Ecto neural progenitor cell (in vitro differentiated cells): ENCODE data around the gene GCK.
"Not testable (repeated sequence)": the region's sequence is repeated elsewhere in the genome, so short reads cannot be mapped to it uniquely, and the experiment has no call there.

Experiments
- DNase-seq: peaks from one replicate; pipeline ENCODE4 v3.0.0-alpha.2; 2018; ENCODE audit warnings: low spot score

The GCK gene

DNA sequence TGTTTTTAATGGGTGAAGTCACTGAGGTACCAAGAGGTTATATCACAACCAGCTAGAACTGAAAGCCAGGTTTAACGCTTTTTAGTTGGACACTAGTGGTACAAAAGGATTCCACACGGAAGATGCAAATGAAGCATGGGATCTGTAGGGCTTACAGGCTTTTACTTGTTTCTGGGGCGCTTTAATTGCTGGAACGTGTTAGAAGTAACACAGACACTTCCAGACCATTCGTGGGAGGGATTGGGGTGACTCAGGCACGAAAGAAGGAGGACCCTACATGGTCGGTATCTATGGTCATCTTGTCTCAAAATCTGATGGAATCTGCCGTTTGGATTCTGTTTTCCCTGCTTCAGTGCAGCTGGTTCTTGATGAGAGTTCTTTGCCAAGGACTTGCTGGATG lies 12.6 kb upstream of the GCK start:
- no peak for DNase-seq

DNA sequence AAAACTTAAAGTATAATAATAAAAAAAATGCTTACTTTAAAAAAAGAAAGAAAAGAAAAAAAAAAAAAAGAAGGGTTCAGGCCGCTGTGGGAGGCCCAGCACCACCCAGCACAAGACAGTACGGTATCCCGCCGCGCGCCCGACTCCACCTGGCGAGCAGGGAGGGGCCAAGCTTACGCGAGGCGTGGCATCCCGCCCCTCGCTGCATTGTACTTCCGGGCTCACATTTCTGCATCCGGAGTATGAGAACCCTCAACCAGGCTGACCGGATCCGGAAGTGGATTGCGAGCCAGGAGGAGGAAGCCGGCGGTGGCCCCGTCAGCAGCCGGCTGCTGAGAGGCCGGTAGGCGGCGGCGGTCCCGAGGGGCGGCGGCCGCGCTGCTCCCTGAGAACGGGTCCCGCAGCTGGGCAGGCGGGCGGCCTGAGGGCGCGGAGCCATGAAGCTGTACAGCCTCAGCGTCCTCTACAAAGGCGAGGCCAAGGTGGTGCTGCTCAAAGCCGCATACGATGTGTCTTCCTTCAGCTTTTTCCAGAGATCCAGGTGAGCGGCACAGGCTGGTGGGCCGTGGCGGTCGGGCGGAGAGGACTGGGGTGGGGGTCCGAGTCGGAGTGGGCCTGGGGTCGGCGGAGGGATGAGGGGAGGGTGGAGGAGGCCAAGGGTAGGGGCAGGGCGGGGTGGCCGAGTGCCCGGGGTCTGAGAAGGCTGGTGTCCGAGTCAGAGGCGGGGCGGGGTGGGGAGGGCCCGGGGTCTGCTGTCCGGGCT lies 11.6 kb upstream of the GCK start, which contains the start of gene YKT6:
Gene YKT6 (plus strand): TSS at position 280 of the 763 bp plus-strand sequence. CDS start 158 bp downstream, at position 438.
- DNase-seq = peak; percentile 91

DNA sequence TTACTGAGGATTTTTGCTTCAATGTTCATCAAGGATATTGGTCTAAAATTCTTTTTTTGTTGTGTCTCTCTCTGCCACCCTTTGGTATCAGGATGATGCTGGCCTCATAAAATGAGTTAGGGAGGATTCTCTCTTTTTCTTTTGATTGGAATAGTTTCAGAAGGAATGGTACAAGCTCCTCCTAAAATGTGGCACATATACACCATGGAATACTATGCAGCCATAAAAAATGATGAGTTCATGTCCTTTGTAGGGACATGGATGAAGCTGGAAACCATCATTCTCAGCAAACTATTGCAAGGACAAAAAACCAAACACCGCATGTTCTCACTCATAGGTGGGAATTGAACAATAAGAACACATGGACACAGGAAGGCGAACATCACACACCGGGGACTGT lies 10.9 kb upstream of the GCK start:
- DNase-seq = not testable (repeated sequence)

DNA sequence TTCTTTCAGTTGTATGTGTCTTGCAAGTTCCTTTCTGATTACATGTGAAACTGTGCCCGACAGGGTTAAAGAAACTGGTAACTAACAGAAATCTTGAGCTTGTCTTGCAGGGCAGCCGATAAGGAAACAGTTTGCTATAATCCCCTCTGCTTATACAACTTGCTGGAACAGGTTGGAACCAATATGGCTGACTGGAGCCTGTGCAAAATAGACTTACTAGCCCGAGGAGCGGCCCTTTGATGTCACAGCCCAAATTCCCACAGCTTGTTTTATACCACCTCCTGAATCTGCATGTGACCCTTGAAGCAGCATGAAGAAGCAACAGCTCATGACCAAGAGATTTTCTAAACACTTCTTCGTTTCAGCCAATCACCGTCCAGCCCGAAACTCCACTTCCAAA lies 8.2 kb upstream of the GCK start:
- DNase-seq = no peak

DNA sequence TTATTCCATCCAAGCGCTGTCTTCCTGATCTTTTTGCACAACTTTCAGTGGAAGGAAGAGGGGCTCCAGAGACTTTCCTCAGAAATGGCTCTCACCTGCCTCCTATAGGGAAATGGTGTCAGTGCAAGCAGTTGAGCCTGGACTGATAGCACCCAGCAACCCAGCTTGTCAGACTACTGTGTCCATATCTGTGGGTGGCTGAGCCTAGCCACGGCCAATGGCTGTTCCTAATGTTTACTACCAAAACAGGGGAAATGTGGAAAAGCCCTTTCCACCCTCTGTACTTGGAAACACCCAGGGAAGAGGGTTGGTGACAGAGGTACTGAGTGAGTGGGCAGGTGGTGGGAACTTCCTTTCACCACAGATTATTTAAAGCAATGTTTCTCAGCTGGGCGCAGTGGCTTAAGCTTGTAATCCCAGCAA lies 7.2 kb upstream of the GCK start:
- no peak for DNase-seq

DNA sequence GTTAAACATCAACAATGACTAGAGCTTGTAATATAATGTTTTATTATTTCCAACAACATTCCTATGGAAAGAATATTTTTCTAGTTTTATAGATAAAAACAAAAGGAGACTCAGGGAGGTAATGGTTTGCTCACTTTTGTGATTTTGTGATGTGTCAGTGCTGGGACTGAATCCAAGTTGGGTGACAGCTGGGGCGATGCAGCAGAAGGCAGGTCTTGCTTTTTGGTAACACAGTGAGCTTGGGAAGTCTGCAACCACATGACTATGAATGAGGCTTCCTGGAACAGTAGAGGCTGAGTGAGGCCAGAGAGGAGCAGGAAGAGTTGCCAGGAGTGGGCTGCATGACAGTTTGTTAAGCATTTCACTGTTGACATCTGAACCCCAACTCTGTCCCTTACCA lies 6.7 kb upstream of the GCK start:
- no peak for DNase-seq

DNA sequence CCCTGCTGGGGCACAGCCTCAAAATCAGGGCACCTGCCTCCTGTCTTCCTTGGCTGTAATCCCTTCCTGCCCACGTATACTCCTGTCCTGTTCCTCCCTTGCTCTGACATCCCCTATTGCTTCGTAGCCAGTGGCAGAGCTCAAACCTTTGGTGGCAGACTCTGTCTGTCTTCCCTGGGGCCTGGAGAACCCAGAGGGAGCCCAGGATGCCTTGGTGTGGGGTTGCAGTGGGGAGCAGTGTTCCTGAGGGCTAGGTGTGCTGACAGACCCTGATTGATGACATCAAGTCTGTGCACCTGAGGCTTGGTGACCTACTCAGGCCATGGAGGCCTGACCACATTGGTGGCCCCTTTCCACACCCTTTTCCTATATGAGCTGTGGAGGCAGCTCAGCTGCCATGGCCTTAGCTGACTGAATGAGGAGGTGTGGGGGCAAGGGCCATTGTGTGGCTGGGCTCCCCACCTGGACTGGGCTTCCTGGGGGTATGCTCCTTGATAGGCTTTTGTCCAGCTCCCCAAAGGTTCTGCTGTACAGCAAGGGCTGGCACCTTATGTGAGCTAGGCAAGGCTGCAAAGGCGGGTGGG lies 5.4 kb upstream of the GCK start:
- no peak for DNase-seq

DNA sequence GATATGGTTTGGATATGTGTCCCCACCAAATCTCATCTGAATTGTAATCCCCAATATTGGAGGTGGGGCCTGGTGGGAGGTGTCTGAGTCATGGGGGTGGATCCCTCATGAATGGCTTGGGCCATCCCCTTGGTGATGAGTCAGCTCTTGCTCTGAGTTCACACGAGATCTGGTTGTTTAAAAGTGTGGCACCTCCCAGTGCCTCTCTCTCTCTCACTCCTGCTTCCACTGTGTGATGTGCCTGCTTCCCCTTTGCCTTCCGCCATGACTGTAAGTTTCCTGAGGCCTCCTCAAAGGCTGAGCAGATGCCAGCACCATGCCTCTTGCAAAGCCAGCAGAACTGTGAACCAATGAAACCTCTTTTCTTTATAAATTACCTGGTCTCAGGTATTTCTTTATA lies 4.8 kb upstream of the GCK start:
- no peak for DNase-seq

DNA sequence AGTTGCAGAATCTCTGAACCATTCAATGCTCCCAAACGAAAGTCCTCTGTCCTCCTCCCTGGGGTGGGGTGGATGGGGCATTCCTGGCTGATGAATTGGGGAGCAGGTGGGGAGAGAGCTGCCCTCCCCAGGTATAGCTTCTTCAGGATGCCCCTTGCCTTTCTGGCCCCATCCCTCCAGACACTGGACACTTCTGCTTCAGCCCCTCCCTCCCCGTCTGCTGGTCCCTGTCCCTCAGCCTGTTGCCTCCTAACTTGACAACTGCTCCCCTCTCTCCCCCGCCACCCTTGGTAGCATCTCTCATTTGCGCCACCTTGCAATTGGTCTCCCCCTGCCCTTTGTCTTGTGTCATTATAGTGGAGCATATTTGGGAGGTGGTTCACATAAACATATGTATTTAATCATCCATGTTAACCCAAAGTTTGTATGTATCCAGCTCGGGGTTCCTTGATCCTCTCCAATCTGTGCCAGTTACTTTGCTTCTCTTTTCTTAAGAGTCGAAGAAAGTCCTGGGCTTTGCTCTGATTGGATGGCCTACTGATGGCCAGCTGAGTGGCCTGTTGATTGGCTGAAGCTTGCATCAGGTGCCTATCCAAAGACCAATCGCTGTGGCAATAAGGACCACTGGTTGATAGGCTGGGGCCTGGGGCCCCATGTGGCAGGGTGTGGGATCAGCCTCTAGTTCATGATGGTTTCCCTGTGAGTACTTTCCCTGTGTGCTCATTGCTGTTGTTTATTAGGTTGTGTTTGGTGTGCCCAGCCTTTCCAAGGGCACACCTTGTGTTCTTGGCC lies 4.0 kb upstream of the GCK start:
- no peak for DNase-seq

DNA sequence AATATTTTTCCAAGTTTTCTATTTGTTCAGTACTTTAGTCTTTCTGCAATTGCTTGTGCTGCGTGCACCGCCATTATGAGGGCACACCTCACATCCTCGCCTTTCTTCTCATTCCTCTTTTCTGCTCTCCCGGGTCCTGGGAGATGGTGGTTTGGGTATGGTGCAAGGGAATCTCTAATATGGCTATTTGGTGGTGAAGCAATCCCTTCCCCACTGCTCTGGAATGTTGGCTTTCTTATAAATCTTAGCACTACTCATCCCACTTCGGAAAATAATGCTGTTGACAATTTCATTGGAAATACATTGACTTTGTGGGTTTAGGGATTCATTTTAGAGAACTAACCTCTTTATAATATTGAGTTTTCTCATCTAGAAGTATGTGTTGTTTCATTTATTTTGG lies 1.9 kb upstream of the GCK start:
- DNase-seq = no peak

DNA sequence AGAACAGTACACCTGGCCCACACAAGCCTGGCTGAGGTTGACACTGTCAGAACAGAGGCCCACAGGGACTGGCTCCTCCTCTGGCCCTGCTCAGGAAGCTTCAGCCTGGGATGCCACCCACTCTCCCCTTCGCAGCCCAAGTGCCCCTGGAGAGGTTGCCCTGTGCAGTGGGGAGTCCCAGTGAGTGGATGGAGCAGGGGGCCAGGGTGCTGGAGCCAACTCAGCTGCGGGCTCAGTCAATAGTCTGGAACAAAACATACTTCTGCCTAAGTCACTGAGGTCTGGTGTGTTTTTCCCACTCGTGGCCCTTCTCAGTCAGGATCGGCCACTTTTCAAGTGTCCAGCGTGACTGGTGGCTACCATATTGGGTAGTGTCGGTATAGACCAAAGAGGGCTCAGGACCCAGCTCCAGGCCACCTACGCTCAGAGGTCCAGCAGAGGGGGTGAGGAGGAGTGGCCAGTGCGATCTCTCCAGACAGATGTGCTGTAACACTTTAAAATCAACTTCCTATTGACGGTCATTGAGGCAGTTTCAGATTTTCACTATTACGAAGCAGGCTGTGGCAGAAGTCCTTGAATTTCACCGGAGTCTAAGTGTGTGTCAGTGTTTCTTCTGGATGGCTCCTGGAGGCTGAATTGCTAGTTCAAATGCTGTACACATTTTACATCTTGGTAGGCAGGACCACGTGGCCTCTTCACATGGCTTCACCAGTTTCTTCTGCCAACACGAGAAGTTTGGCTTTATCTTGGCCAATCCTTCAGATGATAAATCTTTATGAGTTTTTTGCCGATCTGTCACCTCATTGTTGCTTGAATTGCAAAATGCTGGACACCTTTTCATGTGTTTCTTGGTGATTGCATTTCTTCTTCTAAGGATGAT lies 994 bp upstream of the GCK start:
- no peak for DNase-seq

DNA sequence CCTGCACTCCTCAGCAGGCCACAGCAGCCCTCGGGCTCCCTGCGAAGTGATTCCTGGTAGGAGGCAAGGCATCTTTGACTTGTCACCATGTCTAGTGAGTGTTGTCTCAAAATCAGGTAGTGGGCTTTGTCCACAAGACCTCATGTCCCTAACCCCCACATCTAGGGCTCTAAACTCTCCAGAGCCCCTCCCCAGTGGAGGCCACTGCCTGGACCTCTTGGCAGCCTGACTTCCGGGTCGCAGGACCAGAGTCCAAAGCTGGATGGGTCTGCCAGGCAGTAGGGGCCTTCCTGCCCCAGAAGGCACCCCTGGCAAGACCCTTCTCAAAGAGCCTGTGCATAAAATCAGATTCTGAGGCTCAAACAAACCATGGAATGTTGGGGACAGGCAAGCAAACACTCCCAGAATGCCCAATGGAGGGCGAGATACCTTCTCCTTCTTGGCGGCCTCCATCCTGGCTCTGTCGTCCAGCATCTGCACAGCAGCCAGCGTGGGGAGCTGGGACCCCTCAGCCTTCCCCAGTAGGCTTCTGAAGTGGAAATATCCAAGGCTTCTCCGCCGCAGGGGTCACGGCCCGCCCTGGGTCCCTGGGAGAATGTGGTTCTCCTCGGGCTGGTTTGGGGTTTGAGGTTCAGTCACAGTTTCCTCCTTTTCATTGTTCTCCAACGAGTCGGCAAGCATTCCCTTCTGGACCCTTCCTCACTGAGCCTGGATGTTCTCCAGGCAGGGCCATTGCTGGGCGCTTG lies 586 bp downstream of the GCK start:
- no peak for DNase-seq

DNA sequence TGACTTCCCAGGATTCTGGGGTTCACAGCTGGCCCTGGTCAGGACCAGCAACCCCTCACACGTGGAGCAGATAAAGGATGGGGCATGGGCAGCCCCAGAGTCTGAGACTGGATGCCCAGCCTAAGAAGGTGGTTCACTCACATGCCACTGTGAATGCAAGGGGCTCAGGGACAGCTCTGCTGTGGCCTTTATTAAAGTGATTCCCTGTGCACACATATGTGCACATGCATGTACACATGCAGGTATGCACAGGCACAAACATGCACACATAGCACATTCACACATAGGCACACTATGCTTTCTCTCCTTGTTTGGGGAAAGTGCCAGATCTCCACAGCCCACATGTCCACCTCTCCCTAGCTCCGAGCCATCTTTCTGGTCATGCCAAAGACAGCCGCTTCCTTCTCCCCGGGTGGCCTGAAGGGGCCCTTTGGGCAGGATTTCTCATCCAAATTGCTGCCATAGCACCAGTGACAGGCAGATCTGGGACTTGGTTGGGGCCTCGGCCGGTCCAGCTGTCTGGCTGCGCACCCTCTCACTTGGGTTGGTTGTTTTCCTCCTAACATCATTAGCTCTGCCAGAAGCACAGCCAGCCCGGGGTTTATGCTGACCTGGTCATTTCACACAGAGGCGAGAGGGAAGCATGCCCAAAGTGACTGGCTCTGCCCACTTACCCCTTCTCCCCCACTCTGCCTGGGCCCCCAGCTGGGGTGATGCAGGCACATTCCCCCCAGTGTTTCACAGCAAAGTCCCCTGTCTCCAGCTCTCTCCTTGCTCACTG lies 1.4 kb downstream of the GCK start:
- DNase-seq = no peak

DNA sequence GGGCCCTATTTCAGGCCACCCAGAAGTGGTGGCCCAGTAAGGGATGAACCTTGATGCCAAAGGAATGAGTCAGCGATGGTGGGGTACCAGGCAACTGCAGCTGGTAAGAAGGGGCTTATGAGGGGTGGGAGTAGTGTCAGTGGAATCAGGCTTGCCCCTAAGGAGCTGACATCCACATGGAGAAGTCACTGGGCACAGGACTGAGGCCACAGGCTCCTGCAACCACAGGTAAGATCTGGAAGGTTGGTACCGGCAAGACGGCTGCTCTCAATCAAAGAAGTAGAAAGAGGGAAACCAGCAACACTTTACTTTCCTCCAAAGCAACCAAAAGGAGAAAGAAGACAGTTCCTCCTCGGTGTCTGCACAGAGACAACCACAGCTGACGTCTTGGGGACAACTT lies 2.5 kb downstream of the GCK start:
- no peak for DNase-seq

DNA sequence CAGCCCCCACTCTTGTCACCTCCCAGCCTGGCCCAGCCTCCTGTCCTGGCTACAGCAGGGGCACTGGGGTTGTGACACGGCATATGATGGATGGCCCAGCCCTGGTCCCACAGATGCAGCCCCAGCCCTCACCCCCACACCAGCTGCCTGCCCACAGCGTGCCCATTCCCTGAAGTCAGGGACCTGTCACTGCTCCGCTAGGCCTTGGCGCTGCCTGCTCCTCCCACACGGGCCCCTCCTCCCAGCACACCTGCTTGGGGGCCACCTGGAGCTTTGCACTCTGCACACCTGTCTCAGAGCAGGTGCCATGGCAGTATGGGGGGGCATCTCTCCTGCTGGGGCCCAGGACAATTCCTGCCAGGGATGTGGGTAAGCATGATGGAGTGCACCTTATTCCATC lies 3.5 kb downstream of the GCK start:
- DNase-seq = peak; percentile 31

DNA sequence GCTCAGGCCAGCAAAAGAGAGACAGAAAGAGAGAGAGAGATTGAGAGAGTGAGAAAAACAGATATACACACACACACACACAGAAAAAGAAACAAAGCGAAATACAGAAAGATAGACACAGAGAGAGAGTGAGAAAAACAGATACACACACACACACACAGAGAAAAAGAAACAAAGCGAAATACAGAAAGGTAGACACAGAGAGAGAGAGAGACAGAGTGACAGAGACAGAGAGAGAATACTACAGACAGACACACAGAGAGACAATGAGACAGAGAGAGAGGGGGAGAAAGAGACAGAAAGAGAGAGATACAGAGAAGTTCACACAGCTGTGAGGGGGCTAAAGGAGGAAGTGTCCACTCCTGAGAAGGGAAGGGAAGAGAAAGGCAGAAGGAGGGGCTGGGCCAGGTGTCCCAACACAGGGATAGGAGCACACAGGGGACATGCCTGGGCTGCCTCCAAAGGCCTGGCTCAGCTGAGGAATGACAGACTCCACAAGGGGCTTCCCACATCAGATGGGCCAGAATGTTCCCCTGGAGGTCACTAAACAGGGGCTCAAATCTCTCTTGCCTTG lies 4.3 kb downstream of the GCK start:
- DNase-seq = no peak

DNA sequence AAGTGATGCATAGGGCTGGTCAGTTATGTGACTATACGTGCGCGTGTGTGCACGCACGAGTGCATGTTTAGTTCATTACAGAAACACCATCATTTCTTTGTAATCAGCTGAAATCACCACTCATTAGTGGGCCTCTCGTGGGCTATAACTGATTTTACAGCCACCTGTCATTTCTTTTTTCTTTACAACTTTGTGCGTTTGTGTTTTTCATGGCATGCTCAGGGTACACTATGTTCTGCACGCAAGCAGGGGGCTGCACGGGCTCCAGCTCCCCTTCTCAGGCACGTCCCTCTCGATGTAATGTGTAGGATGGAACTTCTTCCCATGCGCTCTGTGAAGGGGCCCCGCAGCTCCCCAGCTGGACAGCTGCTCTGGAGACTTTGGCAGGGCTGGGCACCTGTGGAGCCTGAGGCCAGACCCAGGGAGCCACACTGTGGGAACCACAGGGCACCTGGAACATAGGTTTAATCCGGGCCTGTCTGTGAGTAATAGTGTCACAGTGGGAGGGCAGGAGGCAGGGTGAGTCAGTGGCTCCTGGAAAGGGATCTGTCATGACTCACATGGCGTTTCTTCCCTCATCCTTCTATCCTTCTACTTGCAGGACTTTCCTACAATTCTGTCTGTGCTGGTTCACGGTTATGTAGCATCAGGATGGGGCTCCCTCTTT lies 4.9 kb downstream of the GCK start:
- peak; percentile 45 for DNase-seq

DNA sequence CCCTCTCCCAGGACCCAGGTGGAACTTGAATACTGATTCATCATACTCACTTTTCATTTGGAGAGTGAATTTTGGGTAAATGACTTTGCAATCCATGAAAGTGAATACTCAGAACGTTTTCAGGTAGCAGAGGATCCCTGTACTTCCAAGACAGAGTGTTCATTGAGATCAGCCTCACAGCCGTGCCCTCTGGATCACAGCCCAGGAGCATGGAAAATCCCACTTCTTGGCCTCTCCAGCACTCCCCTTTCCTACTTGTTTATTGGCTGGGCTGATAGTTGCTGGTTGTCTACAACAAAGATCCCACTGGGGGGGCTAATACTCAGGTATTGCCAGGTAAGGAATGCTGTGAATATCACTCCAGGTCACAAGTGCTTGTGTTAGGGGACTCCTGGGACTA lies 5.9 kb downstream of the GCK start:
- peak; percentile 17 for DNase-seq

DNA sequence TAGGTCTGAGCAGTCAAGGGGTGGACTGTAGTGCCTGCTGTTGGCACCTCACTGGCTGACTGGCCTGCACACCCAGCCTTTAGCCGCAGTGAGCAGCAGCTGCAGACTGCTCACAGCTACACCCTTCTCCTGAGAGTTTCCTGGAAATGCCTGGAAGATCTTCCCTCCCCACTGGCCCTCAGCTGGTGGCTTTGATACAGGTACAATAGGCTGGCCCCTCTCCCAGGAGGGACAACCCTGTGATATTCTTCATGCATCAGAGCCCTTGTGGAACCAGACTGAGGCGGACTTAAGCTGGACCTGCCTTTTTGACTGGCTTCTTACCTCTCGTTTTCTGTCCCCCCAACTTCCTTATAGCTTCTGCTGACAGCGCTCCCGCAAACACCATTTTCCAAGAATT lies 6.4 kb downstream of the GCK start:
- DNase-seq = peak; percentile 19

DNA sequence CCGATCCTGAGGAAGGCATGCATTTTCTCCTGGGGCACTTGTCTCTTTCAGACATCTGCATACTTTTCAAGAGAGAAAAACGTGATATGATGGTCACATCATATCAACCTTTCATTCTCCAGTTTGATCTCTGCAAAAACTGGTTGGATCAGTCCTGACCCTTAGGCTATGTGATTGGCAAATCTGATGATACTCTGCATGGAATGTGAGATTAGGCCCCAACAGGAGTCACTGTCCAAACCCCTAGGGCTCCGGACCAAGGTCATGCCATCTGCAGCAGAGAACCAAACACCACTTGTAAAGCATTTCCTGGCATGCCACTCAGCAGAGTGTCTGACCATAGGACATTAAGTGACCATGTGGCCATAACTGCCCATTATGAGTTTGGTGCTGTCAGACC lies 8.6 kb downstream of the GCK start:
- no peak for DNase-seq
